Ishikawa (cell line): ENCODE data around the gene EDN3.

ENCODE experiments used
- CEBPB ChIP-seq: IDR thresholded peaks from 2 replicates; pipeline ENCODE4 v1.6.1; 2012
- CREB1 ChIP-seq: IDR thresholded peaks from 2 replicates; pipeline ENCODE4 v1.6.1; 2012; ENCODE audit warnings: low read depth
- EGR1 ChIP-seq: IDR thresholded peaks from 2 replicates; pipeline ENCODE4 v1.6.1; 2012
- EP300 ChIP-seq: IDR thresholded peaks from 2 replicates; pipeline ENCODE4 v1.6.1; 2012; ENCODE audit warnings: borderline replicate concordance
- FOXM1 ChIP-seq: IDR thresholded peaks from 2 replicates; pipeline ENCODE4 v1.6.1; 2012; ENCODE audit warnings: low read depth, borderline replicate concordance
- NFIC ChIP-seq: IDR thresholded peaks from 2 replicates; pipeline ENCODE4 v1.6.1; 2012
- RAD21 ChIP-seq: IDR thresholded peaks from 2 replicates; pipeline ENCODE4 v1.6.1; 2012; ENCODE audit warnings: low read depth
- REST ChIP-seq: IDR thresholded peaks from 2 replicates; pipeline ENCODE4 v1.6.1; 2012; ENCODE audit warnings: low read depth, mild to moderate bottlenecking
- TAF1 ChIP-seq: IDR thresholded peaks from 2 replicates; pipeline ENCODE4 v1.6.1; 2012; ENCODE audit warnings: low read depth, mild to moderate bottlenecking
- TCF12 ChIP-seq: IDR thresholded peaks from 2 replicates; pipeline ENCODE4 v1.6.1; 2012; ENCODE audit warnings: low read depth
- TEAD4 ChIP-seq: IDR thresholded peaks from 2 replicates; pipeline ENCODE4 v1.6.1; 2012
- USF1 ChIP-seq: IDR thresholded peaks from 2 replicates; pipeline ENCODE4 v1.6.1; 2012
- YY1 ChIP-seq: IDR thresholded peaks from 2 replicates; pipeline ENCODE4 v1.6.1; 2012; ENCODE audit warnings: low read depth
- ZBTB7A ChIP-seq: IDR thresholded peaks from 2 replicates; pipeline ENCODE4 v1.6.1; 2012; ENCODE audit warnings: low read depth
- TF ChIP-seq, protein P1 (sequence below): IDR thresholded peaks from 2 replicates; pipeline ENCODE4 v1.6.1; 2012

EDN3 gene

DNA sequence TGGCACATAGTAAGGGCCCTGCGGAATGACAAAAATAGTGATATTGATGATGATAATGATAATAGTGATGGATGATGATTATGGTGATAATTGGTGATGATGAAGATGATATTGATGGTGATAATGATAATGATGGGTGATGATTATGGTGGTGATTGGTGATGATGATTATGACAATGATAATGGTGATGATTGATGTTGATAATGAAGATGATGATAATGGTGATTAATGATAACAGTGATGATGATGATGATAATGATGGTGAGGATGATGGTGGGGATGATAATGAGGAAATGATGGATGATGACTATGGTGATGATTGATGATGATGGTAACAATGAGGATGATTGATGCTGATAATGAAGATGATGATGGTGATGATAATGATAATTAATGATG is 48.9 kb downstream of the EDN3 start:
- no peak for TF ChIP-seq YY1
- TF ChIP-seq NFIC: no peak
- TF ChIP-seq CEBPB: no peak
- TF ChIP-seq TEAD4: no peak
- TF ChIP-seq REST: no peak
- TF ChIP-seq RAD21: no peak

- TF ChIP-seq FOXM1 (no peak), REST (no peak), USF1 (no peak), TAF1 (no peak), CEBPB (no peak), CREB1 (no peak), NFIC (no peak), EP300 (no peak), EGR1 (no peak), TCF12 (no peak)
- TF ChIP-seq, protein P1, sequence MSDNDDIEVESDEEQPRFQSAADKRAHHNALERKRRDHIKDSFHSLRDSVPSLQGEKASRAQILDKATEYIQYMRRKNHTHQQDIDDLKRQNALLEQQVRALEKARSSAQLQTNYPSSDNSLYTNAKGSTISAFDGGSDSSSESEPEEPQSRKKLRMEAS: no peak
Measured at GRCh38 chr20:59350330-59351156, 50.1 kb downstream of the EDN3 start.

DNA sequence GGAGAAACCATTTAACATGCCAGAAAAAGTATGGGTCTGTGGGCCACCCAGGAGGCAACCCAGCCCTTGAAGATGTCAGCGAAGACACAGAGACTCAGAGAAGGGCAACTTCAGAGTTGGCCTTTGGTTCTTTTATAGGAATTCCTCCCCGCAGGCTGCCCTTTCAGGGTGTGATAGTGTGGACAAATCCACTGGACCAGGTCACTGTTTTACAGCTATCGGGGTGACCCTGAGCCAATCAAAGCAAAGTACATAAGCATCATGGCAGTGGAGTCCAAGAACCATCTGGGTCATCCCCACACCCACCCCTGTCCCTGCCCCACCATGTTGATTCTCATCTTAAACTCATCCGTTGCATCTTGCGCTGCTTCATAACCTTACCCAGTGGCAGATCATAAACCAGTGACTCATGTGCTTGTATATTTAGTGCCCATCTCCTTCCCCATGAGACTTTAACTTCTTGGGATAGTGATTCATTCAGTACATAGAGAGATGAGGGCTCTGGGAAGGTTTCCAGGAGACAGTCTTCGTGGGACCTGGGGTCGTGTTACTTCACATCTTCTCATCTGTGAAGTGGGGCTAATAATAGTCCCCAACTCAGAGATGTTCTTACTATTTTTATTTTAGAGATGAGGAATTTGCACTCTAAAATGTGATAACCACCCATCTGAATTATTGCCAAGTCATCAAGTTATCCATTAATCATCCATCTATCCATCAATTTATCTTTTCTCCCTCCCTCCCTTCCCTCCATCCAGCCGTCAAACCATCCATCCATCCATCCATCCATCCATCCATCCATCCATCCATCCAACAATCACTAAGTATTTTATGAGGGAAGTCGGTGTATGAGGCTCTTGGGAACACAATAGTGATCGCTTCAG is 51.0 kb downstream of the EDN3 start:
- TF ChIP-seq YY1: no peak
- no peak for TF ChIP-seq FOXM1
- TF ChIP-seq EP300: no peak
- no peak for TF ChIP-seq TEAD4
- TF ChIP-seq RAD21: no peak
- TF ChIP-seq USF1: no peak

DNA sequence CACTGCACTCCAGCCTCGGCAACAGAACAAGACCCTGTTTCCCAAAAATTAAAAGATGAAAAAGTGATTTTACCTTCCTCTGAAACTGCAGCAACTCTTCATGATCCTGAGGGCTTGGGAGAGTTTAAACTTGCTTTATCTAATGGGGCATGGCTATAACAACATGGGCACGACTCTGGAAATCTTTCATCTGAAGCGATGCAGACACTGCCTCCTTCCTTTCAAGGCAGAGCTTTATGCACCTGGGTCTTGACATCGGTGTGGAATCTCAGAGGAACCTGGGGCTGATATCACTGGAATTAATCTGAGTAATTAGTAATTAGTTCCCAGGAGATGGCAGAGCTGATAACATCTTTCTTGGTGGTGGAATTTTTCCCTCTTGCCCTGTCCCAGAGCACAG is 52.1 kb downstream of the EDN3 start:
- TF ChIP-seq CREB1 (no peak), NFIC (no peak), TCF12 (no peak), RAD21 (no peak), USF1 (no peak), TEAD4 (no peak), FOXM1 (no peak), EGR1 (no peak), ZBTB7A (no peak), YY1 (no peak), TAF1 (no peak), CEBPB (no peak), REST (no peak), EP300 (no peak)
- TF ChIP-seq, protein P1: no peak
